GM12874 (cell line): Measurements from ENCODE around the gene MMRN1.

ENCODE experiments used
- TF ChIP-seq, protein P1 (sequence below): IDR thresholded peaks from 2 replicates; pipeline ENCODE4 v1.5.1; 2011; ENCODE audit warnings: low read depth, mild to moderate bottlenecking, control low read depth, low read length, moderate library complexity; ENCODE audit not compliant: insufficient read depth

The MMRN1 gene

DNA sequence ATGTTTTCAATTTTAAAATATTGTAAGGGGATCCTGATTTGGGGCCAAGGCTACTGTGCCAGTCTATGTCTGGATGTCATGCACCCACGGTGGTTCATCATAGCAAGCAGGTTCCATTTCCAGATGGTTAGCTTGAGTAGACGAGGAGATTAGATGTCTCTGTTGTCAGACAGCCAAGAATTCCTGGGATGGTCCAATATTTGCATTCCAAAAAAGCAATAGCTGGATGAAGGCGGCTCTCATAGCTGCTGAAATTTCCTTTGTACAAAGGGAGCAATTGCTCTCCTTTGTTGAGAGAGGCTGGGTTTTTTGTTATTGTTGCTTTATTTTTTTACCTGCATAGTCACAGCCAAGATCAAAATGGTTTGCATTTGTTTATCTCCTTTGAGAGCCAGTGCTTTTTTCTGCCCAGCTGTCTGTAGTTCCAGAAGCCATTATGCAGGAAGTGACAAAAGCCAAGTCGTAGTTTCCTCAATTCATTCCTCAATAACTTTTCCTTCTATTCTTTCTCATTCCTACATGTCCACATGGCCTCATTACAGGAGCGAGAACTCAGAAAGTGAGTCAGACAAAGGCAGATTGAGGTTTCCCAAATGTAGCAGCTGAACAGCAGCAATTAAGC lies 107.9 kb downstream of the MMRN1 start:
- TF ChIP-seq, protein P1, sequence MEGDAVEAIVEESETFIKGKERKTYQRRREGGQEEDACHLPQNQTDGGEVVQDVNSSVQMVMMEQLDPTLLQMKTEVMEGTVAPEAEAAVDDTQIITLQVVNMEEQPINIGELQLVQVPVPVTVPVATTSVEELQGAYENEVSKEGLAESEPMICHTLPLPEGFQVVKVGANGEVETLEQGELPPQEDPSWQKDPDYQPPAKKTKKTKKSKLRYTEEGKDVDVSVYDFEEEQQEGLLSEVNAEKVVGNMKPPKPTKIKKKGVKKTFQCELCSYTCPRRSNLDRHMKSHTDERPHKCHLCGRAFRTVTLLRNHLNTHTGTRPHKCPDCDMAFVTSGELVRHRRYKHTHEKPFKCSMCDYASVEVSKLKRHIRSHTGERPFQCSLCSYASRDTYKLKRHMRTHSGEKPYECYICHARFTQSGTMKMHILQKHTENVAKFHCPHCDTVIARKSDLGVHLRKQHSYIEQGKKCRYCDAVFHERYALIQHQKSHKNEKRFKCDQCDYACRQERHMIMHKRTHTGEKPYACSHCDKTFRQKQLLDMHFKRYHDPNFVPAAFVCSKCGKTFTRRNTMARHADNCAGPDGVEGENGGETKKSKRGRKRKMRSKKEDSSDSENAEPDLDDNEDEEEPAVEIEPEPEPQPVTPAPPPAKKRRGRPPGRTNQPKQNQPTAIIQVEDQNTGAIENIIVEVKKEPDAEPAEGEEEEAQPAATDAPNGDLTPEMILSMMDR, result no peak
